H9 (cell line): ENCODE data around the gene LTV1. TPM values are rescaled to one million over a fixed set of nuclear protein-coding genes. Genes with fewer than 3 reads are reported as not detected.
A peak's percentile ranks its signal among the peaks of the same experiment; 100 is the strongest.

ENCODE experiments used
- DNase-seq: peaks from one replicate; pipeline ENCODE4 v3.0.0-alpha.2; 2017
- H2AFZ ChIP-seq: one replicate; pipeline ENCODE4 v1.6.1; 2013; ENCODE audit warnings: mild to moderate bottlenecking, low read length, control low read depth, moderate library complexity
- H2AK5ac ChIP-seq: 2 replicates; pipeline ENCODE4 v1.6.1; 2013; ENCODE audit warnings: low read length, control low read depth, mixed read lengths; ENCODE audit not compliant: insufficient read length
- H2BK120ac ChIP-seq: one replicate; pipeline ENCODE4 v1.6.1; 2013; ENCODE audit warnings: low read depth, mild to moderate bottlenecking, low read length, control low read depth, inconsistent platforms; ENCODE audit not compliant: poor library complexity, severe bottlenecking
- H2BK12ac ChIP-seq: 2 replicates; pipeline ENCODE4 v1.6.1; 2013; ENCODE audit warnings: low read length, control low read depth, mixed read lengths, low read depth; ENCODE audit not compliant: insufficient read length
- H2BK15ac ChIP-seq: 2 replicates; pipeline ENCODE4 v1.6.1; 2013; ENCODE audit warnings: low read depth, low read length, control low read depth
- H2BK20ac ChIP-seq: one replicate; pipeline ENCODE4 v1.6.1; 2013; ENCODE audit warnings: low read depth, mild to moderate bottlenecking, low read length, control low read depth, inconsistent platforms; ENCODE audit not compliant: poor library complexity, severe bottlenecking
- H2BK5ac ChIP-seq: 2 replicates; pipeline ENCODE4 v1.6.1; 2013; ENCODE audit warnings: low read length, control low read depth, mixed read lengths; ENCODE audit not compliant: insufficient read length
- H3K14ac ChIP-seq: 2 replicates; pipeline ENCODE4 v1.6.1; 2013; ENCODE audit warnings: low read length, control low read depth; ENCODE audit not compliant: insufficient read depth
- H3K18ac ChIP-seq: 2 replicates; pipeline ENCODE4 v1.6.1; 2013; ENCODE audit warnings: low read depth, mild to moderate bottlenecking, mixed read lengths, low read length, control low read depth; ENCODE audit not compliant: insufficient read length
- H3K23ac ChIP-seq: 2 replicates; pipeline ENCODE4 v1.6.1; 2013; ENCODE audit warnings: low read length, control low read depth, mixed read lengths, low read depth; ENCODE audit not compliant: insufficient read length
- H3K23me2 ChIP-seq: 2 replicates; pipeline ENCODE4 v1.6.1; 2013; ENCODE audit warnings: low read depth, mild to moderate bottlenecking, mixed read lengths, low read length, control low read depth; ENCODE audit not compliant: insufficient read length, poor library complexity, severe bottlenecking
- H3K27ac ChIP-seq: 2 replicates; pipeline ENCODE4 v1.5.1; 2013; ENCODE audit warnings: low read length, control low read depth, mixed read lengths, low read depth; ENCODE audit not compliant: insufficient read length
- H3K27me3 ChIP-seq: 2 replicates; pipeline ENCODE4 v1.6.1; 2013; ENCODE audit warnings: low read length, control low read depth, inconsistent platforms; ENCODE audit not compliant: insufficient read depth
- H3K4ac ChIP-seq: 2 replicates; pipeline ENCODE4 v1.6.1; 2013; ENCODE audit warnings: low read depth, mild to moderate bottlenecking, control low read depth, inconsistent platforms, low read length, moderate library complexity
- H3K4me1 ChIP-seq: 2 replicates; pipeline ENCODE4 v1.6.1; 2013; ENCODE audit warnings: low read length, control low read depth, inconsistent platforms; ENCODE audit not compliant: insufficient read depth
- H3K4me2 ChIP-seq: 2 replicates; pipeline ENCODE4 v1.6.1; 2013; ENCODE audit warnings: low read length, control low read depth, mixed read lengths; ENCODE audit not compliant: insufficient read length, insufficient read depth
- H3K56ac ChIP-seq: 2 replicates; pipeline ENCODE4 v1.6.1; 2013; ENCODE audit warnings: low read depth, mild to moderate bottlenecking, mixed read lengths, low read length, control low read depth; ENCODE audit not compliant: insufficient read length
- H3K79me1 ChIP-seq: 2 replicates; pipeline ENCODE4 v1.6.1; 2013; ENCODE audit warnings: low read depth, mild to moderate bottlenecking, moderate library complexity, low read length, control low read depth, inconsistent platforms; ENCODE audit not compliant: insufficient read depth, poor library complexity, severe bottlenecking
- H3K79me2 ChIP-seq: 2 replicates; pipeline ENCODE4 v1.6.1; 2013; ENCODE audit warnings: low read length, control low read depth, inconsistent platforms; ENCODE audit not compliant: insufficient read depth
- H3K9ac ChIP-seq: 2 replicates; pipeline ENCODE4 v1.6.1; 2013; ENCODE audit warnings: low read length, control low read depth, mixed read lengths; ENCODE audit not compliant: insufficient read length; ENCODE audit errors: extremely low read depth
- H3K9me3 ChIP-seq: one replicate; pipeline ENCODE4 v1.6.1; 2013; ENCODE audit warnings: low read depth, low read length, inconsistent platforms; ENCODE audit not compliant: control insufficient read depth
- H3T11ph ChIP-seq: one replicate; pipeline ENCODE4 v1.6.1; 2013; ENCODE audit warnings: mild to moderate bottlenecking, low read length, control low read depth, inconsistent platforms
- H4K20me1 ChIP-seq: one replicate; pipeline ENCODE4 v1.6.1; 2013; ENCODE audit not compliant: control insufficient read depth, insufficient read length, insufficient read depth
- H4K5ac ChIP-seq: 2 replicates; pipeline ENCODE4 v1.6.1; 2013; ENCODE audit warnings: low read depth, mild to moderate bottlenecking, mixed read lengths, low read length, control low read depth; ENCODE audit not compliant: insufficient read length
- H4K8ac ChIP-seq: replicated peaks from 2 replicates; pipeline ENCODE4 v1.6.1; 2013; ENCODE audit warnings: low read length, control low read depth, mixed read lengths, low read depth; ENCODE audit not compliant: insufficient read length
- H4K91ac ChIP-seq: 2 replicates; pipeline ENCODE4 v1.6.1; 2013; ENCODE audit warnings: low read depth, mild to moderate bottlenecking, moderate library complexity, mixed read lengths, low read length, control low read depth; ENCODE audit not compliant: insufficient read length
- H3K27ac Mint-ChIP-seq, 3 experiments: 2 replicates in 2 of 3; 3 replicates in 1 of 3; pipeline ENCODE4 v1.8.0; 2020 to 2021; ENCODE audit warnings: mixed read lengths in 3 of 3, mild to moderate bottlenecking in 1 of 3, moderate library complexity in 1 of 3
- H3K27me3 Mint-ChIP-seq: 2 replicates; pipeline ENCODE4 v1.8.0; 2021; ENCODE audit warnings: low read depth, mild to moderate bottlenecking, moderate library complexity, mixed read lengths
- H3K36me3 Mint-ChIP-seq, 3 experiments: 2 replicates in 2 of 3; 3 replicates in 1 of 3; pipeline ENCODE4 v1.8.0; 2020 to 2021; ENCODE audit warnings: low read depth in 3 of 3, mixed read lengths in 3 of 3; ENCODE audit not compliant: insufficient read depth in 1 of 3
- H3K4me1 Mint-ChIP-seq, 2 experiments: 2 replicates each; pipeline ENCODE4 v1.8.0; 2020; ENCODE audit warnings: mixed read lengths in 2 of 2
- H3K4me3 Mint-ChIP-seq, 2 experiments: 2 replicates in 1 of 2; 3 replicates in 1 of 2; pipeline ENCODE4 v1.8.0; 2020 to 2021; ENCODE audit warnings: mild to moderate bottlenecking in 2 of 2, mixed read lengths in 2 of 2, moderate library complexity in 1 of 2
- H3K9me3 Mint-ChIP-seq, 2 experiments: 2 replicates in 1 of 2; 3 replicates in 1 of 2; pipeline ENCODE4 v1.8.0; 2020; ENCODE audit warnings: mild to moderate bottlenecking in 2 of 2, mixed read lengths in 2 of 2, moderate library complexity in 1 of 2
- WGBS: extraction: QIAGEN DNeasy Blood & Tissue Kit; methylation state at CpG from one replicate; pipeline ENCODE4 v1.1.7; 2013; ENCODE audit warnings: missing lambda C conversion rate, low lambda C conversion rate, mixed read lengths; ENCODE audit not compliant: insufficient read length; ENCODE audit errors: extremely low coverage; 5-methylcytosine and 5-hydroxymethylcytosine counted together
- total RNA-seq: library from RNA; stranded (reverse); gene quantifications from 2 replicates; pipeline ENCODE4 v1.2.1, GENCODE V29; 2021
- TF ChIP-seq, protein P1 (sequence below): fragments of 200-600 bp; sonication (generic); conservative IDR thresholded peaks from 3 replicates; pipeline ENCODE4 v1.8.0; 2021; ENCODE audit warnings: antibody characterized with exemption, mild to moderate bottlenecking

The LTV1 gene
- total RNA-seq, 1 experiment from 2014 or later, result 62.9 TPM

GRCh38 chr6:143803769-143804568, 39.2 kb upstream of the LTV1 start:
- Histone ChIP-seq H3K18ac (peak overlapping the region; percentile 36), H3K9me3 (no peaks in the 10 kb centered on the region), H3K79me2 (no peaks in the 10 kb centered on the region), H2BK15ac (no peak overlapping the region), H3K9ac (no peak overlapping the region), H3K56ac (no peak overlapping the region), H2AFZ (no peak overlapping the region), H3K4me2 (no peak overlapping the region), H3K14ac (no peak overlapping the region), H4K91ac (peak overlapping the region; percentile 83), H3K4ac (no peak overlapping the region), H3K27ac (peak overlapping the region; percentile 16), H2BK20ac (no peak overlapping the region), H4K8ac (no peak overlapping the region), H2BK12ac (peak overlapping the region; percentile 46), H3K79me1 (no peaks in the 10 kb centered on the region), H3K4me1 (no peaks in the 10 kb centered on the region; the same call in 1 of the 2 replicates), H2BK120ac (no peak overlapping the region), H3K27me3 (no peaks in the 10 kb centered on the region), H3K23ac (no peak overlapping the region), H2AK5ac (peak overlapping the region; percentile 9), H2BK5ac (peak overlapping the region; percentile 47), H4K5ac (no peak overlapping the region), H4K20me1 (no peaks in the 10 kb centered on the region), H3K23me2 (no peaks in the 10 kb centered on the region), H3T11ph (no peak overlapping the region)
- no peaks in the 10 kb centered on the region for H3K27me3 Mint-ChIP-seq
- peaks cover 16 to 17% of the 10 kb centered on the region in 2 experiments; a peak in 4 of 5 replicates for H3K9me3 Mint-ChIP-seq
- H3K27ac Mint-ChIP-seq, result peak overlapping the region; percentile 72 to 97 (median 92); a peak in 6 of 7 replicates
- TF ChIP-seq, protein P1, sequence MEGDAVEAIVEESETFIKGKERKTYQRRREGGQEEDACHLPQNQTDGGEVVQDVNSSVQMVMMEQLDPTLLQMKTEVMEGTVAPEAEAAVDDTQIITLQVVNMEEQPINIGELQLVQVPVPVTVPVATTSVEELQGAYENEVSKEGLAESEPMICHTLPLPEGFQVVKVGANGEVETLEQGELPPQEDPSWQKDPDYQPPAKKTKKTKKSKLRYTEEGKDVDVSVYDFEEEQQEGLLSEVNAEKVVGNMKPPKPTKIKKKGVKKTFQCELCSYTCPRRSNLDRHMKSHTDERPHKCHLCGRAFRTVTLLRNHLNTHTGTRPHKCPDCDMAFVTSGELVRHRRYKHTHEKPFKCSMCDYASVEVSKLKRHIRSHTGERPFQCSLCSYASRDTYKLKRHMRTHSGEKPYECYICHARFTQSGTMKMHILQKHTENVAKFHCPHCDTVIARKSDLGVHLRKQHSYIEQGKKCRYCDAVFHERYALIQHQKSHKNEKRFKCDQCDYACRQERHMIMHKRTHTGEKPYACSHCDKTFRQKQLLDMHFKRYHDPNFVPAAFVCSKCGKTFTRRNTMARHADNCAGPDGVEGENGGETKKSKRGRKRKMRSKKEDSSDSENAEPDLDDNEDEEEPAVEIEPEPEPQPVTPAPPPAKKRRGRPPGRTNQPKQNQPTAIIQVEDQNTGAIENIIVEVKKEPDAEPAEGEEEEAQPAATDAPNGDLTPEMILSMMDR, result no peak
- DNase-seq, result no peak
- WGBS, result no CpG with 5 or more reads among the region's 9 CpGs
- peaks cover 23 to 81% (median 56%) of the 10 kb centered on the region in 3 experiments for H3K36me3 Mint-ChIP-seq
- H3K4me1 Mint-ChIP-seq, result peaks cover 12 to 14% of the 10 kb centered on the region in 2 experiments
- H3K4me3 Mint-ChIP-seq, result no peak overlapping the region
